ENCODE results near the gene SLC27A1. TPM values are rescaled to one million over a fixed set of nuclear protein-coding genes. Genes with fewer than 3 reads are reported as not detected.

SLC27A1 gene
- total RNA-seq, 1 donor from 2014 or later = 1.8 TPM

DNA sequence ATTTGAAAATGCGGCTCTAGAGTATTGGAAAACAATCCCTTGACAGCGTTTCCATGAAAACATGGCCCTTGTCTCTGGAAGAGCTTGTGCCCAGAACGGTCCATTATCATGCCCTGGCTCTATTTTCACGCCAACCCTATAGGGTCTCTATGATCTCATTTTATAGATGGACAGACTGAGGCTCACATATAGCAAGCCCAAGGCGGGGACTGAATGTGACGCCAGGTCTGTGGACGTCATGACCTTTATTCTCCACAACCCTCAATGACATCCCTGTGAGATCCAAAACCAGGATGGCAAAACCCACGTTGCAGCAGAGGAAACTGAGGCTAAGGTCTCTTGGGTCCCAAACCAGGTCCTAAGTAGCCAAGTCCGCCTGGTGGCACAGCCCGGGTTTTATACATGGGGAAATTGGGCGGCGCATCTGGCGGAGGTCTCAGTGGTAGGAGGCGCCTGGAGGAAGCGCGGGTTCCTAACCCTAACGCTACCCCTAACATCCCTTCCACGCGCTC lies 84.7 kb downstream of the SLC27A1 start:
- no peak for DNase-seq
- Mint-ChIP-seq H3K27ac (peak overlapping the region; percentile 68), H3K4me3 (peak overlapping the region; percentile 90), H3K27me3 (no peaks in the 10 kb centered on the region), H3K9me3 (no peaks in the 10 kb centered on the region), H3K4me1 (peaks cover 12% of the 10 kb centered on the region), H3K36me3 (ENCODE audit: low read depth) (peaks cover 17% of the 10 kb centered on the region)
- intact Hi-C loops (cut with micrococcal nuclease) = loop anchor here (1.0 kb wide), 3 partner anchors 16 to 85 kb away; partner anchors contain the start of genes PGLS and SLC27A1

DNA sequence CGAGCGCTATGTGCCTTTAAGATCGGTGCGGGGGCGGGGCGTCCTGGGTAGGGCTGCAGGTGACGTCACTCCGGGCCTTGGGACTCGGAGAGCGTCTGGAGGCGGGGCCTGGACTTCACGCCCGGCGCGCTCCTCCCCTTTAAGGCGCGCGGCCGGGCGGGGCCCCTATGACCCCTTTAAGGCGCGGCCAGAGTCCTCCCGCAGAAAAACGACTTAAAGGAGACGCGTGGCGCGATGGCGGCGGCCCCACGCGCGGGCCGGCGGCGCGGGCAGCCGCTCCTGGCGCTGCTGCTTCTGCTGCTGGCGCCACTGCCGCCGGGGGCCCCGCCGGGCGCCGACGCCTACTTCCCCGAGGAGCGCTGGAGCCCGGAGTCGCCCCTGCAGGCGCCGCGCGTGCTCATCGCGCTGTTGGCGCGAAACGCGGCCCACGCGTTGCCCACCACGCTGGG lies 85.2 kb downstream of the SLC27A1 start, which contains the start of gene COLGALT1:
TSS of gene COLGALT1 (plus strand) at position 170 of the 449 bp plus-strand sequence. CDS start at position 235, 65 bp downstream.
- Mint-ChIP-seq H3K9me3 (no peaks in the 10 kb centered on the region), H3K4me1 (peaks cover 13% of the 10 kb centered on the region), H3K4me3 (peak within 1 kb of the TSS; percentile 90), H3K27ac (peak within 1 kb of the TSS; percentile 83), H3K27me3 (no peaks in the 10 kb centered on the region), H3K36me3 (ENCODE audit: low read depth) (peaks cover 22% of the 10 kb centered on the region)
- peak; percentile 100 for DNase-seq
- intact Hi-C loops (cut with micrococcal nuclease) = loop anchor here (1.0 kb wide), 3 partner anchors 16 to 85 kb away; partner anchors contain the start of genes PGLS and SLC27A1

Other genes starting within 250 kb of the SLC27A1 start
- 17.8 and 23.0 TPM in 2 replicates for gene OCEL1, start 244.3 kb upstream of the SLC27A1 start, total RNA-seq
- gene NR2F6, start 224.6 kb upstream of the SLC27A1 start, total RNA-seq = 15.0 and 16.5 TPM in 2 replicates
- 0.30 and 0.38 TPM in 2 replicates for gene USHBP1, start 205.8 kb upstream of the SLC27A1 start, total RNA-seq
- 127 TPM in 2 replicates for gene BABAM1, start 203.1 kb upstream of the SLC27A1 start, total RNA-seq
- gene ANKLE1, start 188.6 kb upstream of the SLC27A1 start, total RNA-seq = 17.3 and 17.9 TPM in 2 replicates
- 5.6 and 6.5 TPM in 2 replicates for gene ABHD8, start 167.1 kb upstream of the SLC27A1 start, total RNA-seq
- 101 and 103 TPM in 2 replicates for gene MRPL34, start 164.7 kb upstream of the SLC27A1 start, total RNA-seq
- gene DDA1, start 161.0 kb upstream of the SLC27A1 start, total RNA-seq = 37.9 and 38.2 TPM in 2 replicates
- gene ANO8, start 135.7 kb upstream of the SLC27A1 start, total RNA-seq = 6.6 and 7.1 TPM in 2 replicates
- gene GTPBP3, start 133.0 kb upstream of the SLC27A1 start, total RNA-seq = 69.9 and 70.3 TPM in 2 replicates
- gene PLVAP, start 93.2 kb upstream of the SLC27A1 start, total RNA-seq = not detected in 2 replicates
- gene CCDC194, start 76.3 kb upstream of the SLC27A1 start, total RNA-seq = 2.6 and 3.1 TPM in 2 replicates
- 151 and 153 TPM in 2 replicates for gene BST2, start 64.9 kb upstream of the SLC27A1 start, total RNA-seq
- 40.3 and 45.8 TPM in 2 replicates for gene MVB12A, start 50.5 kb upstream of the SLC27A1 start, total RNA-seq
- gene TMEM221, start 21.9 kb upstream of the SLC27A1 start, total RNA-seq = not detected in 2 replicates
- not detected in 2 replicates for gene NXNL1, start 9.6 kb upstream of the SLC27A1 start, total RNA-seq
- 64.8 and 73.7 TPM in 2 replicates for gene PGLS, start 41.1 kb downstream of the SLC27A1 start, total RNA-seq
- 103 and 106 TPM in 2 replicates for gene COLGALT1, start 85.1 kb downstream of the SLC27A1 start, total RNA-seq
- 0.02 TPM in 2 replicates for gene UNC13A, start 217.8 kb downstream of the SLC27A1 start, total RNA-seq
- gene MAP1S, start 249.0 kb downstream of the SLC27A1 start, total RNA-seq = 69.0 and 70.3 TPM in 2 replicates